Right cardiac atrium (tissue), 5 donors: ENCODE results near the gene TMEM255A. TPM values are rescaled to one million over a fixed set of nuclear protein-coding genes. Genes with fewer than 3 reads are reported as not detected.

Source experiments
- ATAC-seq, 2 donors: fragments of 200-7000 bp; cut with Tn5 transposase; one replicate each; pipeline versions ENCODE4 v1.8.0 to v1.9.1; 2020; ENCODE audit warnings: moderate library complexity in 2 of 2, mild to moderate bottlenecking in 1 of 2
- DNase-seq, 3 donors: peaks; one replicate each; pipeline ENCODE4 v3.0.0-alpha.2; 2020
- H3K27ac ChIP-seq: one replicate; pipeline ENCODE4 v1.5.1; 2013; ENCODE audit warnings: mild to moderate bottlenecking, low read length, control low read depth, moderate library complexity
- H3K27me3 ChIP-seq: one replicate; pipeline ENCODE4 v1.6.1; 2013; ENCODE audit not compliant: control insufficient read depth, insufficient read depth
- H3K4me1 ChIP-seq: one replicate; pipeline ENCODE4 v1.6.1; 2013; ENCODE audit warnings: low read length; ENCODE audit not compliant: control insufficient read depth, insufficient read depth
- H3K4me3 ChIP-seq: one replicate; pipeline ENCODE4 v1.5.1; 2013; ENCODE audit warnings: low read length, control low read depth
- H3K9me3 ChIP-seq: one replicate; pipeline ENCODE4 v1.6.1; 2013; ENCODE audit warnings: low read length; ENCODE audit not compliant: control insufficient read depth
- WGBS: extraction: QIAGEN DNeasy Blood & Tissue Kit; methylation state at CpG from one replicate; pipeline ENCODE4 v1.1.7; 2013; 5-methylcytosine and 5-hydroxymethylcytosine counted together
- intact Hi-C, 4 donors: fragments of 100-400 bp; cut with DNase I; formaldehyde crosslinking; loops; one replicate each; pipeline versions ENCODE4 v1.11.0 to v1.14.0; 2022 to 2023
- polyA plus RNA-seq: library from polyadenylated mRNA; stranded (reverse); fragments of 200-250 nt; gene quantifications from one replicate; pipeline ENCODE4 v1.2.3, GENCODE V29; 2013
- total RNA-seq, 4 donors: library from RNA; stranded (reverse); fragmentation: NEBNext Ultra II Directional; extraction: Animal tissue kit (Norgen Biotek cat#: 25700); gene quantifications; one replicate each; pipeline ENCODE4 v1.2.1, GENCODE V29; 2021
- donor health status: healthy with polysubstance abuse.
- donor health status: DM: no; HTN: yes; CAD: no.
- donor health status: DM: no; HTN: no; CAD: no.
- donor health status: DM: no; HTN: yes; CAD: no; lungs with severe emphysema.
- donor health status: DM: yes; HTN: yes; CAD: no.

The TMEM255A gene
- total and polyA plus RNA-seq, 5 donors, result 0.48 to 1.1 (median 0.63) TPM

DNA sequence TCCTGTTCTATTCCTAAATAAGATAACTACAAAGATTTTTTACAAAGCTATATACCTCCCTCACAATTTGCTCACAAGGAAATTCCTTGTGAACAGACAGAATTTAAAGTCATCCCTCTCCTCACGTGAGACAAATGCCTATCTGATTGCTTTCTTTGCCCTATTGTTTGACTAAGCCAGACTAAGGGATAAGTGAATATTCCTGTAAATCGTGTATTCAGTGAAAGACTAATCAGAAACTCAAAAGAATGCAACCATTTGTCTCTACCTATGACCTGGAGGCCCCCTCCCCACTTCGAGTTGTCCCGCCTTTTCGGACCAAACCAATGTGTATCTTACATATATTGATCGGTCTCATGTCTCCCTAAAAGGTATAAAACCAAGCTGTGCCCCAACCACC, 76.0 kb downstream of the TMEM255A start:
- 88% methylated on average over 6 of the region's 6 CpGs for WGBS

GRCh38 chrX:120228187-120228908, 82.9 kb downstream of the TMEM255A start:
- H3K9me3 ChIP-seq, result no peaks in the 10 kb centered on the region
- H3K4me1 ChIP-seq, result no peaks in the 10 kb centered on the region
- intact Hi-C loops, result no loop called here
- H3K27me3 ChIP-seq, result no peaks in the 10 kb centered on the region
- no peak overlapping the region for H3K27ac ChIP-seq
- WGBS, result 84% methylated on average over 9 of the region's 9 CpGs
- ATAC-seq (no peak), DNase-seq (no peak)
- no peak overlapping the region for H3K4me3 ChIP-seq

More for the DNA sequence above, 76.0 kb downstream of the TMEM255A start:
- no peak for ATAC-seq
- intact Hi-C loops, result no loop called here
- H3K4me1 ChIP-seq, result no peaks in the 10 kb centered on the region
- no peak for DNase-seq
- H3K4me3 ChIP-seq, result no peak overlapping the region
- no peaks in the 10 kb centered on the region for H3K27me3 ChIP-seq
- no peaks in the 10 kb centered on the region for H3K9me3 ChIP-seq
- H3K27ac ChIP-seq, result no peak overlapping the region

DNA sequence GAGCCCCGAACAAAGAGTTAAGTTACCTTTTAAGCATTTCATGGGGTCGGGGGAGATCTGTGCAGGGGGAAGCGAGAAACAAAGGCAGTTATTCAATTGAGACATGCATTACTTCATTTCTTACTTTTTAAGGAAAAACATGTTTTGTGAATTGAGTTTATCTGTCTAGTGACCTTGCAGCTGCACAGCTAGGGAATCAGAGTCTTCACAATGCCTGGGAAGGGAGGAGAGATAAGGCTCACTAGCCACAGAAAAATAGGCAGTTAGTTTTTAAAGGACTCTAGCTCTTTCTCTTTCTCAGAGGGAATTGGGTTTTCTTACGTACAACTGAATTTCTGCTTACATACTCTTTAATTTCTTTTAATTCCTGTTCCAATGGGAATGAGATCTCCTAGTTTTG, 86.9 kb downstream of the TMEM255A start:
- 74% methylated on average over 4 of the region's 4 CpGs for WGBS
- H3K9me3 ChIP-seq, result no peaks in the 10 kb centered on the region
- ATAC-seq, result no peak
- no peak for DNase-seq
- intact Hi-C loops, result no loop called here
- no peak overlapping the region for H3K27ac ChIP-seq
- H3K27me3 ChIP-seq, result no peaks in the 10 kb centered on the region
- no peak overlapping the region for H3K4me3 ChIP-seq
- H3K4me1 ChIP-seq, result no peaks in the 10 kb centered on the region

- DNase-seq, result no peak
- no peak for ATAC-seq
- 92% methylated on average over 8 of the region's 8 CpGs for WGBS
- H3K27ac ChIP-seq, result no peak overlapping the region
- H3K9me3 ChIP-seq, result no peaks in the 10 kb centered on the region
- no peak overlapping the region for H3K4me3 ChIP-seq
- H3K4me1 ChIP-seq, result no peaks in the 10 kb centered on the region
- intact Hi-C loops, result no loop called here
- no peaks in the 10 kb centered on the region for H3K27me3 ChIP-seq
These were observed 87.9 kb downstream of the TMEM255A start for GRCh38 chrX:120223374-120223773.

- Histone ChIP-seq H3K9me3 (no peaks in the 10 kb centered on the region), H3K4me3 (no peak overlapping the region), H3K27me3 (no peaks in the 10 kb centered on the region), H3K4me1 (no peaks in the 10 kb centered on the region), H3K27ac (no peak overlapping the region)
- ATAC-seq (peak; percentile 33 to 77), DNase-seq (peak in 1 of 3 donors; percentile 39)
- intact Hi-C loops, result no loop called here
- WGBS, result 27% methylated on average over 8 of the region's 8 CpGs
These were observed 97.6 kb downstream of the TMEM255A start for GRCh38 chrX:120213438-120214265.

Other genes with a start within 250 kb of the TMEM255A start
- gene RHOXF2B, start 233.8 kb downstream of the TMEM255A start, total RNA-seq, result not detected
- gene RHOXF2B, start 233.8 kb downstream of the TMEM255A start, polyA plus RNA-seq, result not detected
- gene RHOXF1, start 195.5 kb downstream of the TMEM255A start, total RNA-seq, result under 1 TPM in 1 of 4 donors, not detected in 3; 0.65 TPM
- 0.16 TPM for gene RHOXF1, start 195.5 kb downstream of the TMEM255A start, polyA plus RNA-seq
- not detected for gene RHOXF2, start 152.8 kb downstream of the TMEM255A start, total RNA-seq
- not detected for gene RHOXF2, start 152.8 kb downstream of the TMEM255A start, polyA plus RNA-seq
- gene ZBTB33, start 60.6 kb downstream of the TMEM255A start, total RNA-seq, result 1 to 10 TPM; 5.8 to 7.7 (median 7.3) TPM
- 2.6 TPM for gene ZBTB33, start 60.6 kb downstream of the TMEM255A start, polyA plus RNA-seq
- under 1 TPM; 0.23 to 0.41 (median 0.31) TPM for gene ATP1B4, start 50.6 kb upstream of the TMEM255A start, total RNA-seq
- gene ATP1B4, start 50.6 kb upstream of the TMEM255A start, polyA plus RNA-seq, result 3.8 TPM
- gene LAMP2, start 157.8 kb upstream of the TMEM255A start, total RNA-seq, result 10 to 100 TPM; 72.6 to 80.0 (median 75.0) TPM
- gene LAMP2, start 157.8 kb upstream of the TMEM255A start, polyA plus RNA-seq, result 37.6 TPM
- gene CUL4B, start 249.5 kb upstream of the TMEM255A start, total RNA-seq, result 10 to 100 TPM; 27.9 to 31.3 (median 29.0) TPM
- 10.7 TPM for gene CUL4B, start 249.5 kb upstream of the TMEM255A start, polyA plus RNA-seq